M059J (cell line): ENCODE measurements around the gene NXPE3. TPM values are rescaled to one million over a fixed set of nuclear protein-coding genes. Genes with fewer than 3 reads are reported as not detected.

Experiments used
- total RNA-seq: library from RNA; depleted of rRNA; stranded (reverse); fragments of >200 nt; shearing (Covaris generic); gene quantifications from 2 replicates; pipeline ENCODE4 v1.2.3, GENCODE V29; 2014; rRNA removed

NXPE3 gene
- total RNA-seq, 1 experiment from 2014 or later, result 19.2 TPM

Other genes with a start within 250 kb of the NXPE3 start
- 47.6 and 53.6 TPM in 2 replicates for gene TRMT10C, start 217.3 kb upstream of the NXPE3 start, total RNA-seq
- 107 and 131 TPM in 2 replicates for gene PCNP, start 205.0 kb upstream of the NXPE3 start, total RNA-seq
- gene ZBTB11, start 102.1 kb upstream of the NXPE3 start, total RNA-seq, result 15.6 and 24.8 TPM in 2 replicates
- gene RPL24, start 92.5 kb upstream of the NXPE3 start, total RNA-seq, result 1,314 and 1,490 TPM in 2 replicates
- 19.2 and 28.7 TPM in 2 replicates for gene CEP97, start 54.6 kb upstream of the NXPE3 start, total RNA-seq
- gene NFKBIZ, start 70.3 kb downstream of the NXPE3 start, total RNA-seq, result 5.4 and 9.6 TPM in 2 replicates